GM06990 (cell line): ENCODE measurements around the gene PDZRN3.

Source experiments
- DNase-seq: peaks from one replicate; pipeline ENCODE4 v3.0.0-alpha.2; 2011; ENCODE audit not compliant: insufficient read length; ENCODE audit errors: extremely low read depth
- H3K27me3 ChIP-seq: replicated peaks from 2 replicates; pipeline ENCODE4 v1.6.0; 2011; ENCODE audit warnings: low read length; ENCODE audit not compliant: control insufficient read depth, insufficient read depth
- H3K36me3 ChIP-seq: 2 replicates; pipeline ENCODE4 v1.5.1; 2011; ENCODE audit warnings: low read length; ENCODE audit not compliant: control insufficient read depth, insufficient read depth
- H3K4me3 ChIP-seq: replicated peaks from 2 replicates; pipeline ENCODE4 v1.5.1; 2011; ENCODE audit warnings: low read depth, mild to moderate bottlenecking, control low read depth, low read length
- TF ChIP-seq, protein P1 (sequence below): IDR thresholded peaks from 2 replicates; pipeline ENCODE4 v1.5.1; 2011; ENCODE audit warnings: low read length, control low read depth, mild to moderate bottlenecking, inconsistent platforms; ENCODE audit not compliant: insufficient read depth, poor library complexity, severe bottlenecking

Gene PDZRN3

DNA sequence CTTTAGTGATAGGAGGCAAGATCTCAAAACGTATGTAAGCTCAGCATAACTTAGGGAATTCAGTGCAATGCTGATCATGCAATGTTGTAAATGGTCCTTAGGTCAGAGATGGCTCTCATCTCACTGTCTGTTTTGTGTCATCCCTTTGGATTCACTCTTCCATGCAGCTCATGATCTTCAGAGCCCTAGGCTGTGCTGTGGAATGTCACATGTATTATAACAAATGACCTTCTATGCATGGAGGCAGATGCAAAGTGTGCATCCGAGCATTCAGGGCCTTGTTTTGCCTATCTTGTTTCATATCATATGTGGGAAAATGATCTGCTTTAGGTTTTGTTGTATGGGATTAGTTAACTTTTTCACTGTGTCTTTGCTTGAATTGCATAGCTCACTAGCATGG, 40.5 kb upstream of the PDZRN3 start:
- TF ChIP-seq, protein P1, sequence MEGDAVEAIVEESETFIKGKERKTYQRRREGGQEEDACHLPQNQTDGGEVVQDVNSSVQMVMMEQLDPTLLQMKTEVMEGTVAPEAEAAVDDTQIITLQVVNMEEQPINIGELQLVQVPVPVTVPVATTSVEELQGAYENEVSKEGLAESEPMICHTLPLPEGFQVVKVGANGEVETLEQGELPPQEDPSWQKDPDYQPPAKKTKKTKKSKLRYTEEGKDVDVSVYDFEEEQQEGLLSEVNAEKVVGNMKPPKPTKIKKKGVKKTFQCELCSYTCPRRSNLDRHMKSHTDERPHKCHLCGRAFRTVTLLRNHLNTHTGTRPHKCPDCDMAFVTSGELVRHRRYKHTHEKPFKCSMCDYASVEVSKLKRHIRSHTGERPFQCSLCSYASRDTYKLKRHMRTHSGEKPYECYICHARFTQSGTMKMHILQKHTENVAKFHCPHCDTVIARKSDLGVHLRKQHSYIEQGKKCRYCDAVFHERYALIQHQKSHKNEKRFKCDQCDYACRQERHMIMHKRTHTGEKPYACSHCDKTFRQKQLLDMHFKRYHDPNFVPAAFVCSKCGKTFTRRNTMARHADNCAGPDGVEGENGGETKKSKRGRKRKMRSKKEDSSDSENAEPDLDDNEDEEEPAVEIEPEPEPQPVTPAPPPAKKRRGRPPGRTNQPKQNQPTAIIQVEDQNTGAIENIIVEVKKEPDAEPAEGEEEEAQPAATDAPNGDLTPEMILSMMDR, result no peak
- no peaks in the 10 kb centered on the region for H3K36me3 ChIP-seq
- no peaks in the 10 kb centered on the region; the same call in 1 of the 2 replicates for H3K27me3 ChIP-seq
- DNase-seq, result no peak
- no peak overlapping the region for H3K4me3 ChIP-seq

DNA sequence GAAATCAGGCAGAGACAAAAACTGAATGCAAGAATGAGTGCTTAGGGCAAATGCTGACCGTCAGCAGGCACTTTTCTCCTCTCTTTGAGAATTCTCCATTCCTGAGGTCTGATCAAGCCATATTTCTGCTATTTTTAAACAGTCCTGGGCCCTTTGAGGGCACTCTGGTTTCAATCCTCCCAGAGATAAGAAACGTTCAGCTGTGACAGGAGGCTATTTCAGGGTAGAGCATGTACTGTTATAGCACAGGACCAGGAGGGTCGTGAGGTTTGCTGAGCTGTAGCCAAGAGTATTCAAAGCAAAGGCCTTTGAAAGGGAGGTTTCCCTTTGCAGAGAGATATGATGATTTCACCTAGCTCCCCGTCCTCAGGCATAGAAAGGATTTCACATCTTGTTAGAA, 39.6 kb upstream of the PDZRN3 start:
- no peaks in the 10 kb centered on the region; the same call in 1 of the 2 replicates for H3K27me3 ChIP-seq
- H3K4me3 ChIP-seq, result no peak overlapping the region
- TF ChIP-seq, protein P1, result no peak
- DNase-seq, result no peak
- no peaks in the 10 kb centered on the region for H3K36me3 ChIP-seq

DNA sequence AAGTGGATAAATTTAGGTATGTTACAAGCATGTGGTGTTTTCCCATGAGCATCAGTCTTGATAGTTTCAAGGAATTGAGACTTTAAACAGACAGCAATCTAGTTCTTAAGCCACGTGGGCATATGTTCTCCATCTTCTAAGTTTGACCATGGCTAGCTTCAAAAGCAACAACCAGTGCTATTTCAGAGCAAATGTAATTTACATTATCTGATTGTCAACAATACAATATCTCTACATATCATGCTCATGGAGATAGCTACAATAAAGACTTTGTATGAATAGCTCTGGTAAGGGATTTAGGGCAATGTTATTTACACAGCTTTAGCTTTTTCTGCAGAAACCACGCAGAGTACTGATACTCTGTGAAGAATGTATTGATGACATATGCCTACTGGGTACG, 38.8 kb upstream of the PDZRN3 start:
- no peaks in the 10 kb centered on the region; the same call in 1 of the 2 replicates for H3K27me3 ChIP-seq
- TF ChIP-seq, protein P1, result no peak
- DNase-seq, result no peak
- no peak overlapping the region for H3K4me3 ChIP-seq
- H3K36me3 ChIP-seq, result no peaks in the 10 kb centered on the region

DNA sequence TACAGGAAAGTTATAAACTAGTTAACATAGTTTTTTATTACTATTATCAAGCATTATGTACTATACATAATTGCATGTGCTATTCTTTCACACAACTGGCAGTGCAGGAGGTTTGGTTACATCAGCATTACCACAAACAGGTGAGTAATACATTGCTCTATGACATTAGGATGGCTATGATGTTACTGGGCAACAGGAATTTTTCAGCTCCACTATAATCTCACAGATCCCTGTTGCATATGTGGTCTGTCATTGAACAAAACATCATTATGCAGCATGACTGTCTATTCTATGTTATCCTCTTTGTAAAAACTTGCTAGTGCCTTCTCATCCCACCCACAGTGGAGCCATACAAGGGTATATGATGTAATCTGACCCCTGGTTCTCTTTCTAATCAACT, 36.5 kb upstream of the PDZRN3 start:
- Histone ChIP-seq H3K4me3 (no peak overlapping the region), H3K36me3 (no peaks in the 10 kb centered on the region), H3K27me3 (no peaks in the 10 kb centered on the region; the same call in 1 of the 2 replicates)
- DNase-seq, result no peak
- TF ChIP-seq, protein P1, result no peak

DNA sequence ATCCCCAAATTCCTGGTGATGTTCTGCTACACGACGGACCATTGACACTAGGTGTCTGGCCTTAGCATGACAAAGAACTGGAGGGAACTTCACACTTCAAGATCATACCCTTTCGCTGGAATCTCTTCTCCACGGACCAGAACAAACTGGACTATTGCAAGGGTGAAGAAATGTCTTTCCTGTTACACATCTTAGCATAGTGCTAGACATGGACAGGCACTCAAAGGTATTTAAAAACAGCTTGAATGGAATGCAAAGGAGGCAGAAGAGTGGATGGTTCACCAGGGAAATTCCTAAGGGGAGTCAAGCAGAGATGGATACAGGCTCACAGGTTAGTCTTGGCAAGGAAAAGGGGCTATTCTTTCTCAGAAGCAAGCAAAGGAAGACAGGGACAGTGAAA, 33.5 kb upstream of the PDZRN3 start:
- TF ChIP-seq, protein P1, result no peak
- Histone ChIP-seq H3K27me3 (no peaks in the 10 kb centered on the region), H3K36me3 (no peaks in the 10 kb centered on the region), H3K4me3 (no peak overlapping the region)
- DNase-seq, result no peak

DNA sequence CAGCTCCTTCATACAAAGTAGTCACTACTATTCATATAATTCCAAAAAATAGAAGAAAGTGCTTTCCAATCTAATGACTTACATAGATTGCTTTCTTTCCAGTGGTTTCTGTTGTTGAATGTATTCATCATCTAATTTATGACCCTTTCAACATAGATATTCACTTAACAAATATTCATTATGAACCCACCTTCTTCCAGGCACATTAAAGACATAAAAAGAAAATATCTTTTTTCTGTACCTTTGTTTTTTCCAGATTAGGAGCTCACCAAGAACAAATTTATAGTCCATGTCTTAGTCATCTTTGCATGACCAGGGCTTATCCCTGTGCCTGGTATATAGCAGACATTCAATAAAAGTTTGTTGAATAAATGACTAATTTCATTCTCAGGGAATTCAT, 32.4 kb upstream of the PDZRN3 start:
- TF ChIP-seq, protein P1, result no peak
- no peaks in the 10 kb centered on the region for H3K36me3 ChIP-seq
- no peaks in the 10 kb centered on the region for H3K27me3 ChIP-seq
- no peak for DNase-seq
- no peak overlapping the region for H3K4me3 ChIP-seq
